HG02970 (cell line): ENCODE results near the gene MYBPC2.

Experiments
- ATAC-seq: cut with Tn5 transposase; IDR thresholded peaks from one replicate; pipeline ENCODE4 v1.9.1; 2021; ENCODE audit warnings: mild to moderate bottlenecking, moderate library complexity, moderate number of reproducible peaks; ENCODE audit not compliant: unreplicated experiment, low FRiP score

The MYBPC2 gene

GRCh38 chr19:50495020-50495531 is 62.4 kb downstream of the MYBPC2 start:
- no peak for ATAC-seq

GRCh38 chr19:50496189-50497021 is 63.7 kb downstream of the MYBPC2 start:
- ATAC-seq, result no peak

- no peak for ATAC-seq
Observed at GRCh38 chr19:50497022-50497405, 64.3 kb downstream of the MYBPC2 start.

GRCh38 chr19:50498219-50499056 is 65.7 kb downstream of the MYBPC2 start:
- no peak for ATAC-seq

GRCh38 chr19:50500060-50500752 is 67.5 kb downstream of the MYBPC2 start:
- no peak for ATAC-seq

GRCh38 chr19:50500753-50501151 is 68.1 kb downstream of the MYBPC2 start:
- ATAC-seq, result no peak

- ATAC-seq, result no peak
Observed at GRCh38 chr19:50501186-50501567, 68.5 kb downstream of the MYBPC2 start.

- ATAC-seq, result no peak
Observed at GRCh38 chr19:50501568-50502475, 69.1 kb downstream of the MYBPC2 start.

GRCh38 chr19:50505856-50506611 is 73.3 kb downstream of the MYBPC2 start:
- ATAC-seq, result no peak

- no peak for ATAC-seq
Observed at GRCh38 chr19:50506700-50507099, 74.0 kb downstream of the MYBPC2 start.

GRCh38 chr19:50507376-50507775 is 74.7 kb downstream of the MYBPC2 start:
- ATAC-seq, result no peak

GRCh38 chr19:50508843-50509190 is 76.1 kb downstream of the MYBPC2 start:
- no peak for ATAC-seq

- no peak for ATAC-seq
Observed at GRCh38 chr19:50509366-50509765, 76.7 kb downstream of the MYBPC2 start.

GRCh38 chr19:50510121-50510670 is 77.5 kb downstream of the MYBPC2 start:
- no peak for ATAC-seq

GRCh38 chr19:50510700-50511068 is 78.0 kb downstream of the MYBPC2 start:
- ATAC-seq, result peak; percentile 2

GRCh38 chr19:50511069-50511822 is 78.6 kb downstream of the MYBPC2 start, which contains the start of gene JOSD2:
JOSD2 (minus strand) TSS chr19:50511191; CDS start chr19:50510431, 760 bp downstream.
- peak; percentile 91 for ATAC-seq

- no peak for ATAC-seq
Observed at GRCh38 chr19:50512112-50512998, 79.7 kb downstream of the MYBPC2 start.
